ENCODE data around the gene ARRDC1.

DNA sequence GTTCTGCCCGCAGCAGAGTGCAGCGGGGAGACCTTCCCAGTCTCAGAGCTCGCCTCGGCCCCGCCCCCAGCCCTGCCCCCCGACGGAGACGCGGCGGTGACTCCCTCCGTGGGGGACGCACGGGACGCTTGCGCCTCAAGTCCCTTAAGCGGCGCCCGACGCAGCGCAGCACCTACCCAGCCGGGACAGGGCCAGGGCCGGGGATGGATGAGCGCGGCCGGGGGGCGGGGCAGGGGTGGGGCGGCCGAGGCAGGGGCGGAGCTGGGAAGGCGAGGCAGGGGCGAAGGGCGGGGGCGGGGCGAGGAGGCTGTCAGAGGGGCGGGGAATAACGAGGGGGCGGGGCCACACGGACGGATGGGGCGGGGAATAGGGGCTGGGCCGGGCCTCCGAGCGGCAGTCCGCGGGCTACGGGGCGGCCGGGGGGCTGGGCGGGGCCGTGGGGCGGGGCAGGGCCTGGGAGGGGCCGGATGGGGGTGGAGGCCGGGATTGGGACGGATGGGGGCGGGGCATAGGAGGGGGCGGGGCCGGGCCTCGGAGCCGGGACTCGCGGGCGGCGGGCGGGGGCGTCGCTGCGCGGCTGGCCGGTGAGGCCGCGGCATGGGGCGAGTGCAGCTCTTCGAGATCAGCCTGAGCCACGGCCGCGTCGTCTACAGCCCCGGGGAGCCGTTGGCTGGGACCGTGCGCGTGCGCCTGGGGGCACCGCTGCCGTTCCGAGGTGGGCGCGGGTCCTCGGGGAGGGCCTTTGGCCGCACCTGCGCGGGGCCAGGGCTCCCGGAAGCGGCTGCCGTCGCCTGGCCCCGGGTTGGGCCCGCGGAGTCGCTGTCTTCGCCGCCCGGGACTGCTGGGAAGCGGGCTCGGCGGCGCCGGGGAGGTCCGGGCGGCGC lies at the start of gene ARRDC1:
- TF ChIP-seq, protein P1, sequence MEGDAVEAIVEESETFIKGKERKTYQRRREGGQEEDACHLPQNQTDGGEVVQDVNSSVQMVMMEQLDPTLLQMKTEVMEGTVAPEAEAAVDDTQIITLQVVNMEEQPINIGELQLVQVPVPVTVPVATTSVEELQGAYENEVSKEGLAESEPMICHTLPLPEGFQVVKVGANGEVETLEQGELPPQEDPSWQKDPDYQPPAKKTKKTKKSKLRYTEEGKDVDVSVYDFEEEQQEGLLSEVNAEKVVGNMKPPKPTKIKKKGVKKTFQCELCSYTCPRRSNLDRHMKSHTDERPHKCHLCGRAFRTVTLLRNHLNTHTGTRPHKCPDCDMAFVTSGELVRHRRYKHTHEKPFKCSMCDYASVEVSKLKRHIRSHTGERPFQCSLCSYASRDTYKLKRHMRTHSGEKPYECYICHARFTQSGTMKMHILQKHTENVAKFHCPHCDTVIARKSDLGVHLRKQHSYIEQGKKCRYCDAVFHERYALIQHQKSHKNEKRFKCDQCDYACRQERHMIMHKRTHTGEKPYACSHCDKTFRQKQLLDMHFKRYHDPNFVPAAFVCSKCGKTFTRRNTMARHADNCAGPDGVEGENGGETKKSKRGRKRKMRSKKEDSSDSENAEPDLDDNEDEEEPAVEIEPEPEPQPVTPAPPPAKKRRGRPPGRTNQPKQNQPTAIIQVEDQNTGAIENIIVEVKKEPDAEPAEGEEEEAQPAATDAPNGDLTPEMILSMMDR (IDR thresholded peaks at IDR 0.05) = no peak
- TF ChIP-seq EZH2 (IDR thresholded peaks at IDR 0.05) (no peak), EZH2phosphoT487 (IDR thresholded peaks at IDR 0.05) (no peak)
